Keratinocyte (primary cell): Measurements from ENCODE around the gene RFX2. TPM values are rescaled to one million over a fixed set of nuclear protein-coding genes. Genes with fewer than 3 reads are reported as not detected.

ENCODE experiments used
- DNase-seq: peaks from one replicate; pipeline ENCODE4 v3.0.0-alpha.2; 2011; ENCODE audit warnings: low read depth, missing footprints, low spot score
- FAIRE-seq: peaks from 2 replicates; lab custom pipeline; 2011; peaks lifted over from hg19 to GRCh38; lab: Jason Lieb, UNC
- H2AFZ ChIP-seq: 2 replicates; pipeline ENCODE4 v1.6.0; 2012; ENCODE audit warnings: low read length, control low read depth, inconsistent platforms; ENCODE audit not compliant: control insufficient read depth
- H3K27ac ChIP-seq: 2 replicates; pipeline ENCODE4 v1.5.1; 2011; ENCODE audit warnings: low read length; ENCODE audit not compliant: control insufficient read depth, insufficient read depth
- H3K27me3 ChIP-seq: 3 replicates; pipeline ENCODE4 v1.6.0; 2011; ENCODE audit warnings: low read length; ENCODE audit not compliant: control insufficient read depth, insufficient read depth; ENCODE audit errors: extremely low read depth
- H3K36me3 ChIP-seq, 2 experiments: 2 replicates in 1 of 2; 3 replicates in 1 of 2; pipeline ENCODE4 v1.5.1; 2011; ENCODE audit warnings: low read length in 2 of 2, mild to moderate bottlenecking in 1 of 2; ENCODE audit not compliant: control insufficient read depth in 2 of 2, insufficient read depth in 2 of 2; ENCODE audit errors: extremely low read depth in 1 of 2
- H3K4me1 ChIP-seq: 3 replicates; pipeline ENCODE4 v1.5.1; 2011; ENCODE audit warnings: low read length; ENCODE audit not compliant: control insufficient read depth, insufficient read depth; ENCODE audit errors: extremely low read depth
- H3K4me2 ChIP-seq: 3 replicates; pipeline ENCODE4 v1.6.0; 2011; ENCODE audit warnings: low read depth, low read length; ENCODE audit not compliant: control insufficient read depth, insufficient read depth; ENCODE audit errors: extremely low read depth
- H3K4me3 ChIP-seq, 3 experiments: fragments of 200-600 bp in 1 of 3; sonication (generic) in 1 of 3; 2 replicates in 2 of 3; 3 replicates in 1 of 3; pipeline ENCODE4 v1.5.1; 2011 to 2016; ENCODE audit warnings: low read length in 3 of 3, mild to moderate bottlenecking in 3 of 3, control low read depth in 2 of 3, inconsistent platforms in 1 of 3, low read depth in 1 of 3, mixed read lengths in 1 of 3, mixed run types in 1 of 3, moderate library complexity in 1 of 3; ENCODE audit not compliant: control insufficient read depth in 2 of 3, insufficient read depth in 2 of 3; ENCODE audit errors: extremely low read depth in 1 of 3
- H3K79me2 ChIP-seq: 2 replicates; pipeline ENCODE4 v1.6.0; 2012; ENCODE audit warnings: low read length; ENCODE audit not compliant: control insufficient read depth, insufficient read depth
- H3K9ac ChIP-seq: 3 replicates; pipeline ENCODE4 v1.6.0; 2011; ENCODE audit warnings: low read length; ENCODE audit not compliant: control insufficient read depth, insufficient read depth; ENCODE audit errors: extremely low read depth
- H3K9me1 ChIP-seq: 3 replicates; pipeline ENCODE4 v1.6.0; 2011; ENCODE audit warnings: low read length; ENCODE audit not compliant: control insufficient read depth, insufficient read depth; ENCODE audit errors: extremely low read depth
- H3K9me3 ChIP-seq: 2 replicates; pipeline ENCODE4 v1.5.1; 2012; ENCODE audit warnings: low read depth, low read length; ENCODE audit not compliant: control insufficient read depth
- H4K20me1 ChIP-seq: 3 replicates; pipeline ENCODE4 v1.6.0; 2011; ENCODE audit warnings: low read length; ENCODE audit not compliant: control insufficient read depth, insufficient read depth; ENCODE audit errors: extremely low read depth
- CTCF ChIP-seq, 3 experiments: IDR thresholded peaks in 1 of 3; conservative IDR thresholded peaks in 1 of 3; optimal IDR thresholded peaks in 1 of 3; 2 replicates in 2 of 3; 3 replicates in 1 of 3; pipeline versions ENCODE3 to v1.5.1; 2011; ENCODE audit warnings: low read length in 3 of 3, mild to moderate bottlenecking in 3 of 3, moderate library complexity in 2 of 3, control low read depth in 1 of 3, inconsistent platforms in 1 of 3; ENCODE audit not compliant: insufficient read depth in 2 of 3; ENCODE audit errors: extremely low read depth in 1 of 3
- EZH2 ChIP-seq: IDR thresholded peaks from one replicate; pipeline ENCODE4 v1.6.1; 2012; ENCODE audit warnings: inconsistent platforms, mild to moderate bottlenecking, low read length, moderate library complexity
- dilution Hi-C: fragments of 300-500 bp; cut with MboI; formaldehyde crosslinking; loops from one replicate; pipeline ENCODE4 v1.7.0; 2020; ENCODE audit warnings: low sequenced_read_pairs; ENCODE audit not compliant: extremely low pct_ligation_motif_present
- polyA plus RNA-seq, 5 experiments: library from polyadenylated mRNA; depleted of rRNA in 3 of 5; stranded (reverse) in 3 of 5; stranded (forward) in 1 of 5; unstranded in 1 of 5; fragments of >200 nt; gene quantifications; 1 replicate in 1 of 5; 2 replicates in 3 of 5; 3 replicates in 1 of 5; pipeline versions ENCODE4 v1.2.1 to v1.2.3, GENCODE V29; 2011 to 2012; ENCODE audit warnings: missing spikeins in 2 of 5, low read depth in 1 of 5, low replicate concordance in 1 of 5

RFX2 gene
- polyA plus RNA-seq, 1 donor (not counting 4 experiments of a cell fraction or from before 2014, with no cell fraction given): 5.8 TPM

- TF ChIP-seq CTCF (optimal IDR thresholded peaks at IDR 0.05 in 1 of 3, IDR thresholded peaks at IDR 0.05 in 1 of 3, conservative IDR thresholded peaks at IDR 0.05 in 1 of 3; ENCODE audit: extremely low read depth in 1 of 3, insufficient read depth in 2 of 3, low read length in 3 of 3) (no peak), EZH2 (no peak)
These were observed 70.6 kb downstream of the RFX2 start for GRCh38 chr19:6039566-6040225.

GRCh38 chr19:6038634-6039405, 71.5 kb downstream of the RFX2 start:
- Histone ChIP-seq H3K4me2 (no peak overlapping the region), H3K4me3 (no peak overlapping the region), H4K20me1 (no peaks in the 10 kb centered on the region), H2AFZ (no peak overlapping the region), H3K9ac (no peak overlapping the region), H3K4me1 (no peaks in the 10 kb centered on the region), H3K27me3 (no peaks in the 10 kb centered on the region), H3K36me3 (peaks cover 7 to 24% of the 10 kb centered on the region in 2 experiments), H3K27ac (no peak overlapping the region), H3K9me1 (no peaks in the 10 kb centered on the region), H3K79me2 (no peaks in the 10 kb centered on the region), H3K9me3 (no peaks in the 10 kb centered on the region)
- FAIRE-seq: peak; percentile 53
- dilution Hi-C loops: loop anchor here (10.0 to 25.0 kb wide), 2 partner anchors 76 to 248 kb away; partner anchors contain the start of genes MLLT1 and RFX2
- DNase-seq: no peak
- TF ChIP-seq EZH2: no peak
- no peak for TF ChIP-seq CTCF (optimal IDR thresholded peaks at IDR 0.05 in 1 of 3, IDR thresholded peaks at IDR 0.05 in 1 of 3, conservative IDR thresholded peaks at IDR 0.05 in 1 of 3; ENCODE audit: extremely low read depth in 1 of 3, insufficient read depth in 2 of 3, low read length in 3 of 3)

More at GRCh38 chr19:6039566-6040225, 70.6 kb downstream of the RFX2 start:
- no peak overlapping the region for H3K9ac ChIP-seq
- H3K27ac ChIP-seq: no peak overlapping the region
- dilution Hi-C loops: loop anchor here (10.0 to 25.0 kb wide), 2 partner anchors 75 to 248 kb away; partner anchors contain the start of genes MLLT1 and RFX2
- no peaks in the 10 kb centered on the region for H3K79me2 ChIP-seq
- H3K9me1 ChIP-seq: no peaks in the 10 kb centered on the region
- no peaks in the 10 kb centered on the region for H3K27me3 ChIP-seq
- no peak overlapping the region for H3K4me2 ChIP-seq
- FAIRE-seq (no peak), DNase-seq (no peak)
- no peaks in the 10 kb centered on the region for H3K9me3 ChIP-seq
- H2AFZ ChIP-seq: no peak overlapping the region
- no peaks in the 10 kb centered on the region for H4K20me1 ChIP-seq
- peaks cover 8 to 27% of the 10 kb centered on the region in 2 experiments for H3K36me3 ChIP-seq
- H3K4me3 ChIP-seq: no peak overlapping the region
- no peaks in the 10 kb centered on the region for H3K4me1 ChIP-seq
